ENCODE results near the gene PDE4C.

GRCh38 chr19:18261474-18261873 lies 35.2 kb upstream of the PDE4C start:
- TF ChIP-seq, protein P1, sequence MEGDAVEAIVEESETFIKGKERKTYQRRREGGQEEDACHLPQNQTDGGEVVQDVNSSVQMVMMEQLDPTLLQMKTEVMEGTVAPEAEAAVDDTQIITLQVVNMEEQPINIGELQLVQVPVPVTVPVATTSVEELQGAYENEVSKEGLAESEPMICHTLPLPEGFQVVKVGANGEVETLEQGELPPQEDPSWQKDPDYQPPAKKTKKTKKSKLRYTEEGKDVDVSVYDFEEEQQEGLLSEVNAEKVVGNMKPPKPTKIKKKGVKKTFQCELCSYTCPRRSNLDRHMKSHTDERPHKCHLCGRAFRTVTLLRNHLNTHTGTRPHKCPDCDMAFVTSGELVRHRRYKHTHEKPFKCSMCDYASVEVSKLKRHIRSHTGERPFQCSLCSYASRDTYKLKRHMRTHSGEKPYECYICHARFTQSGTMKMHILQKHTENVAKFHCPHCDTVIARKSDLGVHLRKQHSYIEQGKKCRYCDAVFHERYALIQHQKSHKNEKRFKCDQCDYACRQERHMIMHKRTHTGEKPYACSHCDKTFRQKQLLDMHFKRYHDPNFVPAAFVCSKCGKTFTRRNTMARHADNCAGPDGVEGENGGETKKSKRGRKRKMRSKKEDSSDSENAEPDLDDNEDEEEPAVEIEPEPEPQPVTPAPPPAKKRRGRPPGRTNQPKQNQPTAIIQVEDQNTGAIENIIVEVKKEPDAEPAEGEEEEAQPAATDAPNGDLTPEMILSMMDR (IDR thresholded peaks at IDR 0.05) = no peak
- no peak for TF ChIP-seq POLR2A (IDR thresholded peaks at IDR 0.05)
- TF ChIP-seq EP300 (IDR thresholded peaks at IDR 0.05) = no peak

Data from tibial nerve (tissue), 4 donors.